Measurements from ENCODE around the gene MEF2C.

- TF ChIP-seq CTCF (IDR thresholded peaks at IDR 0.05; ENCODE audit: insufficient read depth, low read depth, low read length) (no peak), EZH2 (IDR thresholded peaks at IDR 0.05; ENCODE audit: insufficient read depth, low read length) (no peak)
Observed at GRCh38 chr5:88925692-88926490, 42.9 kb upstream of the MEF2C start.
